ENCODE results near the gene DMWD.

DNA sequence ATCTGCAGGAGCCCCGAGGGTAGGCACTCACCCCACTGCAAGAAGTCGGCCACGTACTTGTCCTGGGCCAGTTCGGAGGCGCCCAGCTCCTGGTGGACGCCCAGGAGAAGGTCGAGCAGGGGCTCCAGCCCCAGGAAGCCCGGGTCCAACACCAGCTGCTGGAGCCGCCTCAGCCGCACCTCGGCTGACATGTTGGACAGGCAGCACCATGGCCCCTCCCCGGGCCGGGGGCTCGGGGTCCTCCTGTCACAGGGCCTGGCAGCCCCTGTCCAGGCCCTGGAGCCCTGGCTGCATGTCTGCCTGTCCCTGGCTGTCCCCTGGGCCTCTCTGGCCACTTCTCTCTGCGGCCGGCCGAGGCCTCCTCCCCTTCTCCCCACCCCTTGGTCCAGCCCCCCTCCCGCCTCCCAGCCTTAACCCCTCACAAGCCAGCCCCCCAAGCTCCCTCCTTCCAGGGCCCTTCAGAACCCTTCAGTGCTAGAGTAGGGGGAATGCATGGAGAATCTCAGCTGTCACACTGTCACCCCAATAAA, 10.4 kb downstream of the DMWD start, which contains the start of gene DMPK:
- TF ChIP-seq, protein P1, sequence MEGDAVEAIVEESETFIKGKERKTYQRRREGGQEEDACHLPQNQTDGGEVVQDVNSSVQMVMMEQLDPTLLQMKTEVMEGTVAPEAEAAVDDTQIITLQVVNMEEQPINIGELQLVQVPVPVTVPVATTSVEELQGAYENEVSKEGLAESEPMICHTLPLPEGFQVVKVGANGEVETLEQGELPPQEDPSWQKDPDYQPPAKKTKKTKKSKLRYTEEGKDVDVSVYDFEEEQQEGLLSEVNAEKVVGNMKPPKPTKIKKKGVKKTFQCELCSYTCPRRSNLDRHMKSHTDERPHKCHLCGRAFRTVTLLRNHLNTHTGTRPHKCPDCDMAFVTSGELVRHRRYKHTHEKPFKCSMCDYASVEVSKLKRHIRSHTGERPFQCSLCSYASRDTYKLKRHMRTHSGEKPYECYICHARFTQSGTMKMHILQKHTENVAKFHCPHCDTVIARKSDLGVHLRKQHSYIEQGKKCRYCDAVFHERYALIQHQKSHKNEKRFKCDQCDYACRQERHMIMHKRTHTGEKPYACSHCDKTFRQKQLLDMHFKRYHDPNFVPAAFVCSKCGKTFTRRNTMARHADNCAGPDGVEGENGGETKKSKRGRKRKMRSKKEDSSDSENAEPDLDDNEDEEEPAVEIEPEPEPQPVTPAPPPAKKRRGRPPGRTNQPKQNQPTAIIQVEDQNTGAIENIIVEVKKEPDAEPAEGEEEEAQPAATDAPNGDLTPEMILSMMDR (IDR thresholded peaks at IDR 0.05): no peak
- no peak for TF ChIP-seq EZH2 (IDR thresholded peaks at IDR 0.05; ENCODE audit: borderline replicate concordance, insufficient read depth, low read depth, low read length, poor library complexity, severe bottlenecking)
